Left forelimb (tissue), 1 donor: ENCODE measurements around the gene EEPD1.

ENCODE experiments used
- DNase-seq: peaks from one replicate; pipeline ENCODE4 v3.0.0-alpha.2; 2018; ENCODE audit warnings: low spot score

Gene EEPD1

GRCh38 chr7:36190447-36191291, 37.6 kb downstream of the EEPD1 start:
- DNase-seq: no peak

- no peak for DNase-seq
These were observed 38.4 kb downstream of the EEPD1 start for GRCh38 chr7:36191292-36191920.

- no peak for DNase-seq
These were observed 39.2 kb downstream of the EEPD1 start for GRCh38 chr7:36192053-36192824.

GRCh38 chr7:36192877-36193276, 39.8 kb downstream of the EEPD1 start:
- no peak for DNase-seq

GRCh38 chr7:36198854-36199266, 45.8 kb downstream of the EEPD1 start:
- DNase-seq: peak; percentile 36

GRCh38 chr7:36199329-36199728, 46.3 kb downstream of the EEPD1 start:
- DNase-seq: peak; percentile 18

GRCh38 chr7:36201122-36201723, 48.2 kb downstream of the EEPD1 start:
- DNase-seq: no peak

GRCh38 chr7:36202398-36202797, 49.3 kb downstream of the EEPD1 start:
- no peak for DNase-seq

- DNase-seq: peak; percentile 53
These were observed 50.2 kb downstream of the EEPD1 start for GRCh38 chr7:36203071-36203790.

- no peak for DNase-seq
These were observed 51.1 kb downstream of the EEPD1 start for GRCh38 chr7:36204044-36204663.

GRCh38 chr7:36204929-36205635, 52.0 kb downstream of the EEPD1 start:
- DNase-seq: peak; percentile 31

- DNase-seq: peak; percentile 45
These were observed 52.7 kb downstream of the EEPD1 start for GRCh38 chr7:36205803-36206202.

GRCh38 chr7:36207451-36208291, 54.6 kb downstream of the EEPD1 start:
- peak; percentile 36 for DNase-seq

GRCh38 chr7:36208426-36208825, 55.4 kb downstream of the EEPD1 start:
- DNase-seq: no peak

- no peak for DNase-seq
These were observed 56.2 kb downstream of the EEPD1 start for GRCh38 chr7:36208997-36209813.

- DNase-seq: no peak
These were observed 56.7 kb downstream of the EEPD1 start for GRCh38 chr7:36209814-36210183.

- DNase-seq: no peak
These were observed 57.4 kb downstream of the EEPD1 start for GRCh38 chr7:36210291-36210922.
